Endothelial cell of umbilical vein (primary cell): ENCODE data around the gene CAMTA1. TPM values are rescaled to one million over a fixed set of nuclear protein-coding genes. Genes with fewer than 3 reads are reported as not detected.

ENCODE experiments used
- BruUV-seq: library from RNA; stranded (reverse); fragments of 400-500 nt; replicated peaks from 2 replicates; lab custom pipeline; 2021; lab: Mats Ljungman, UMichigan
- CTCF ChIA-PET: fragments of 300-600, 350-600 bp; sonication (Branson Sonifier 250); formaldehyde crosslinking; loops from one replicate; lab custom pipeline; 2021; ENCODE audit warnings: antibody characterized with exemption, inconsistent platforms; lab: Charles Lee
- POLR2A ChIA-PET: fragments of 300-600, 350-600 bp; sonication (Branson Sonifier 250); formaldehyde crosslinking; loops from one replicate; lab custom pipeline; 2021; ENCODE audit warnings: antibody characterized with exemption, inconsistent platforms; lab: Charles Lee
- DNase-seq: peaks from one replicate; pipeline ENCODE4 v3.0.0-alpha.2; 2011; ENCODE audit warnings: low read depth, low spot score
- FAIRE-seq: peaks from 2 replicates; lab custom pipeline; 2011; peaks lifted over from hg19 to GRCh38; lab: Jason Lieb, UNC
- H2AFZ ChIP-seq: 2 replicates; pipeline ENCODE4 v1.6.0; 2012; ENCODE audit warnings: low read depth, low read length, control low read depth, inconsistent platforms
- H3K27ac ChIP-seq: 2 replicates; pipeline ENCODE4 v1.5.1; 2011; ENCODE audit warnings: low read depth, mild to moderate bottlenecking, control low read depth, low read length, moderate library complexity; ENCODE audit not compliant: insufficient read depth
- H3K27me3 ChIP-seq, 2 experiments: 2 replicates each; pipeline versions ENCODE4 v1.6.0 to v1.6.1; 2011; ENCODE audit warnings: low read length in 2 of 2, mixed read lengths in 1 of 2; ENCODE audit not compliant: control insufficient read depth in 2 of 2, insufficient read depth in 2 of 2
- H3K36me3 ChIP-seq, 2 experiments: 2 replicates in 1 of 2; 3 replicates in 1 of 2; pipeline ENCODE4 v1.5.1; 2011; ENCODE audit warnings: low read length in 2 of 2, mild to moderate bottlenecking in 1 of 2, moderate library complexity in 1 of 2; ENCODE audit not compliant: control insufficient read depth in 2 of 2, insufficient read depth in 2 of 2; ENCODE audit errors: extremely low read depth in 1 of 2
- H3K4me1 ChIP-seq: 3 replicates; pipeline ENCODE4 v1.5.1; 2011; ENCODE audit warnings: mild to moderate bottlenecking, low read length; ENCODE audit not compliant: control insufficient read depth, insufficient read depth; ENCODE audit errors: extremely low read depth
- H3K4me2 ChIP-seq: 2 replicates; pipeline ENCODE4 v1.6.1; 2011; ENCODE audit warnings: low read length, control low read depth, mixed read lengths; ENCODE audit not compliant: insufficient read depth
- H3K4me3 ChIP-seq, 3 experiments: fragments of 200-600 bp in 1 of 3; sonication (generic), shearing (Covaris generic) in 1 of 3; replicated peaks in 1 of 3; 2 replicates each; pipeline ENCODE4 v1.5.1; 2011 to 2016; ENCODE audit warnings: control low read depth in 3 of 3, low read length in 3 of 3, mild to moderate bottlenecking in 2 of 3, inconsistent platforms in 1 of 3, low read depth in 1 of 3, moderate library complexity in 1 of 3; ENCODE audit not compliant: insufficient read depth in 1 of 3
- H3K79me2 ChIP-seq: 2 replicates; pipeline ENCODE4 v1.6.0; 2012; ENCODE audit warnings: low read length, inconsistent platforms; ENCODE audit not compliant: control insufficient read depth, insufficient read depth
- H3K9ac ChIP-seq: replicated peaks from 2 replicates; pipeline ENCODE3; 2011; ENCODE audit warnings: low read length, control low read depth; ENCODE audit not compliant: insufficient read depth; ENCODE audit errors: extremely low read depth
- H3K9me1 ChIP-seq: replicated peaks from 3 replicates; pipeline ENCODE4 v1.6.0; 2011; ENCODE audit warnings: mild to moderate bottlenecking, low read length; ENCODE audit not compliant: control insufficient read depth, insufficient read depth; ENCODE audit errors: extremely low read depth
- H3K9me3 ChIP-seq: replicated peaks from 2 replicates; pipeline ENCODE4 v1.5.1; 2012; ENCODE audit warnings: low read length, inconsistent platforms; ENCODE audit not compliant: control insufficient read depth, insufficient read depth
- H4K20me1 ChIP-seq: replicated peaks from 2 replicates; pipeline ENCODE3; 2011; ENCODE audit warnings: mild to moderate bottlenecking, low read length; ENCODE audit not compliant: control insufficient read depth, insufficient read depth; ENCODE audit errors: extremely low read depth
- EZH2 ChIP-seq: IDR thresholded peaks from 2 replicates; pipeline ENCODE4 v1.6.1; 2012; ENCODE audit warnings: borderline replicate concordance, low read depth, mild to moderate bottlenecking, moderate library complexity, low read length, inconsistent platforms; ENCODE audit not compliant: severe bottlenecking
- FOS ChIP-seq: IDR thresholded peaks from 2 replicates; pipeline ENCODE4 v1.6.1; 2011; ENCODE audit warnings: mild to moderate bottlenecking, low read length, moderate library complexity, borderline replicate concordance; ENCODE audit not compliant: insufficient read depth
- GATA2 ChIP-seq: IDR thresholded peaks from 2 replicates; pipeline ENCODE4 v1.7.0; 2011; ENCODE audit warnings: low read depth, mild to moderate bottlenecking, moderate library complexity, mixed read lengths, low read length; ENCODE audit not compliant: insufficient read length, insufficient read depth
- JUN ChIP-seq: IDR thresholded peaks from 2 replicates; pipeline ENCODE4 v1.6.1; 2011; ENCODE audit warnings: borderline replicate concordance, low read depth; ENCODE audit not compliant: insufficient read length, insufficient read depth
- MAX ChIP-seq: IDR thresholded peaks from 2 replicates; pipeline ENCODE4 v1.6.1; 2011; ENCODE audit not compliant: insufficient read depth, insufficient read length
- MYC ChIP-seq: IDR thresholded peaks from one replicate; pipeline ENCODE4 v1.6.1; 2011; ENCODE audit warnings: mild to moderate bottlenecking, low read depth, low read length
- POLR2A ChIP-seq: IDR thresholded peaks from 2 replicates; pipeline ENCODE4 v1.6.1; 2012; ENCODE audit warnings: low read depth, mild to moderate bottlenecking, control low read depth, low read length
- POLR2AphosphoS5 ChIP-seq: IDR thresholded peaks from 2 replicates; pipeline ENCODE4 v1.6.1; 2012; ENCODE audit warnings: low read depth, mild to moderate bottlenecking, control low read depth, low read length, moderate library complexity; ENCODE audit not compliant: insufficient read depth
- dilution Hi-C: fragments of 300-500 bp; cut with MboI; formaldehyde crosslinking; loops from one replicate; pipeline ENCODE4 v1.15.0; 2019; ENCODE audit warnings: low sequenced_read_pairs; ENCODE audit not compliant: extremely low pct_ligation_motif_present
- intact Hi-C: fragments of 100-400 bp; cut with micrococcal nuclease; formaldehyde crosslinking; loops from one replicate; pipeline ENCODE4 v1.10.0; 2022
- polyA plus RNA-seq, 4 experiments: library from polyadenylated mRNA; depleted of rRNA in 3 of 4; stranded (reverse) in 3 of 4; unstranded in 1 of 4; fragments of >200 nt; gene quantifications; 2 replicates each; pipeline versions ENCODE4 v1.2.1 to v1.2.3, GENCODE V29; 2011 to 2012; ENCODE audit warnings: missing spikeins in 1 of 4
- total RNA-seq: library from RNA; stranded (reverse); gene quantifications from 2 replicates; pipeline ENCODE4 v1.2.3, GENCODE V29; 2021
- TF ChIP-seq, protein P1 (sequence below), 2 donors: IDR thresholded peaks; 1 replicate in 1 of 2; 2 replicates in 1 of 2; pipeline ENCODE4 v1.5.1; 2011; ENCODE audit warnings: low read length in 2 of 2, mild to moderate bottlenecking in 2 of 2, moderate library complexity in 2 of 2, control low read depth in 1 of 2, inconsistent platforms in 1 of 2, low read depth in 1 of 2; ENCODE audit not compliant: insufficient read depth in 1 of 2; ENCODE audit errors: extremely low read depth in 1 of 2

Gene CAMTA1
- total and polyA plus RNA-seq, 2 donors (not counting 3 experiments of a cell fraction or from before 2014, with no cell fraction given), result 50.8 to 92.7 TPM

DNA sequence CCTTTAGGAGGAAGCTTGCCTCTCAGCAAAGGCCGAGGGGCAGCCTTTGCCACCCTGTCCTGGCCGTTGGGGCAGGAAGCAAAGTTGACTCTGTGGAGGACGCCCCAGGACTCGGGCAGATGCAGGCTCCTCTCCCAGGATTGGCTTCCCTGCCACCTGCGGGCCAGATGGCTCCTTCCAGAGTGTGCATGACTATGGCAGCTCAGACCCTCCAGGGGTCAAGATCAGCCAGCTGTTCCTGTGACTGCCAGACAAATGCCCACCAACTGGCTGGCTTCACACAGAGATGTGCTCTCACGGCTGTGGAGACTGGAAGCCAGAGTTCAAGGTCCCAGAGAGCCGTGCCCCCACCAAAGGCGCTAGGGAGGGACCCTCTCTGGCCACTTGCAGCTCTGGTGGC is 898.9 kb downstream of the CAMTA1 start:
- no peak overlapping the region for H3K4me3 ChIP-seq
- DNase-seq, result no peak
- dilution Hi-C loops (no loop called here), intact Hi-C loops (no loop called here)
- TF ChIP-seq MYC (no peak), GATA2 (no peak), FOS (no peak), POLR2A (no peak), JUN (no peak), MAX (no peak), EZH2 (no peak), POLR2AphosphoS5 (no peak)
- TF ChIP-seq, protein P1, sequence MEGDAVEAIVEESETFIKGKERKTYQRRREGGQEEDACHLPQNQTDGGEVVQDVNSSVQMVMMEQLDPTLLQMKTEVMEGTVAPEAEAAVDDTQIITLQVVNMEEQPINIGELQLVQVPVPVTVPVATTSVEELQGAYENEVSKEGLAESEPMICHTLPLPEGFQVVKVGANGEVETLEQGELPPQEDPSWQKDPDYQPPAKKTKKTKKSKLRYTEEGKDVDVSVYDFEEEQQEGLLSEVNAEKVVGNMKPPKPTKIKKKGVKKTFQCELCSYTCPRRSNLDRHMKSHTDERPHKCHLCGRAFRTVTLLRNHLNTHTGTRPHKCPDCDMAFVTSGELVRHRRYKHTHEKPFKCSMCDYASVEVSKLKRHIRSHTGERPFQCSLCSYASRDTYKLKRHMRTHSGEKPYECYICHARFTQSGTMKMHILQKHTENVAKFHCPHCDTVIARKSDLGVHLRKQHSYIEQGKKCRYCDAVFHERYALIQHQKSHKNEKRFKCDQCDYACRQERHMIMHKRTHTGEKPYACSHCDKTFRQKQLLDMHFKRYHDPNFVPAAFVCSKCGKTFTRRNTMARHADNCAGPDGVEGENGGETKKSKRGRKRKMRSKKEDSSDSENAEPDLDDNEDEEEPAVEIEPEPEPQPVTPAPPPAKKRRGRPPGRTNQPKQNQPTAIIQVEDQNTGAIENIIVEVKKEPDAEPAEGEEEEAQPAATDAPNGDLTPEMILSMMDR (IDR thresholded peaks at IDR 0.05; ENCODE audit: extremely low read depth in 1 of 2, insufficient read depth in 1 of 2, low read depth in 1 of 2, low read length in 2 of 2), result no peak
- no peaks in the 10 kb centered on the region for H3K4me1 ChIP-seq
- ChIA-PET CTCF (interaction anchor here (1.0 to 8.7 kb wide), 3 partner anchors 10 to 68 kb away, joined by 3 to 117 read pairs (median 4); no protein-coding TSS in a partner anchor), POLR2A (no interaction called here)
- no peaks in the 10 kb centered on the region for H3K27me3 ChIP-seq
- no peak overlapping the region for H3K27ac ChIP-seq
- H3K79me2 ChIP-seq, result no peaks in the 10 kb centered on the region
- no peak for FAIRE-seq
- H2AFZ ChIP-seq, result no peak overlapping the region
- no peaks in the 10 kb centered on the region for H4K20me1 ChIP-seq
- H3K36me3 ChIP-seq, result no peaks in the 10 kb centered on the region
- no TSS peak for BruUV-seq
- no peaks in the 10 kb centered on the region for H3K9me1 ChIP-seq
- H3K9ac ChIP-seq, result no peak overlapping the region
- H3K9me3 ChIP-seq, result no peaks in the 10 kb centered on the region
- H3K4me2 ChIP-seq, result no peak overlapping the region
